Testis (tissue), 2 donors: ENCODE data around the gene RAD9B.

ENCODE experiments used
- POLR2A ChIP-seq: fragments of 450-650 bp; IDR thresholded peaks from one replicate; pipeline ENCODE4 v1.6.1; 2017; ENCODE audit warnings: antibody characterized with exemption, mild to moderate bottlenecking, moderate library complexity
- TF ChIP-seq, protein P1 (sequence below), 3 experiments: fragments of 450-650 bp in 2 of 3; fragments of 200-600 bp in 1 of 3; sonication (generic) in 1 of 3; IDR thresholded peaks; one replicate each; pipeline ENCODE4 v1.5.1; 2016 to 2019; ENCODE audit warnings: antibody characterized with exemption in 3 of 3, mild to moderate bottlenecking in 2 of 3, moderate library complexity in 1 of 3

- TF ChIP-seq, protein P1, sequence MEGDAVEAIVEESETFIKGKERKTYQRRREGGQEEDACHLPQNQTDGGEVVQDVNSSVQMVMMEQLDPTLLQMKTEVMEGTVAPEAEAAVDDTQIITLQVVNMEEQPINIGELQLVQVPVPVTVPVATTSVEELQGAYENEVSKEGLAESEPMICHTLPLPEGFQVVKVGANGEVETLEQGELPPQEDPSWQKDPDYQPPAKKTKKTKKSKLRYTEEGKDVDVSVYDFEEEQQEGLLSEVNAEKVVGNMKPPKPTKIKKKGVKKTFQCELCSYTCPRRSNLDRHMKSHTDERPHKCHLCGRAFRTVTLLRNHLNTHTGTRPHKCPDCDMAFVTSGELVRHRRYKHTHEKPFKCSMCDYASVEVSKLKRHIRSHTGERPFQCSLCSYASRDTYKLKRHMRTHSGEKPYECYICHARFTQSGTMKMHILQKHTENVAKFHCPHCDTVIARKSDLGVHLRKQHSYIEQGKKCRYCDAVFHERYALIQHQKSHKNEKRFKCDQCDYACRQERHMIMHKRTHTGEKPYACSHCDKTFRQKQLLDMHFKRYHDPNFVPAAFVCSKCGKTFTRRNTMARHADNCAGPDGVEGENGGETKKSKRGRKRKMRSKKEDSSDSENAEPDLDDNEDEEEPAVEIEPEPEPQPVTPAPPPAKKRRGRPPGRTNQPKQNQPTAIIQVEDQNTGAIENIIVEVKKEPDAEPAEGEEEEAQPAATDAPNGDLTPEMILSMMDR (IDR thresholded peaks at IDR 0.05) = no peak
- TF ChIP-seq POLR2A = no peak
Measured at GRCh38 chr12:110537605-110538409, 35.7 kb downstream of the RAD9B start.
